Esophagus mucosa (tissue), 1 donor: ENCODE results near the gene FAM221B. TPM values are rescaled to one million over a fixed set of nuclear protein-coding genes. Genes with fewer than 3 reads are reported as not detected.

ENCODE experiments used
- ATAC-seq: fragments of 200-7000 bp; cut with Tn5 transposase; one replicate; pipeline ENCODE4 v1.9.1; 2020
- total RNA-seq: library from RNA; stranded (reverse); gene quantifications from one replicate; pipeline ENCODE4 v1.2.4, GENCODE V29; 2023
- donor health status: DM: yes; HTN: yes; CAD: no.

The FAM221B gene
- total RNA-seq, 1 donor from 2014 or later, result not detected

DNA sequence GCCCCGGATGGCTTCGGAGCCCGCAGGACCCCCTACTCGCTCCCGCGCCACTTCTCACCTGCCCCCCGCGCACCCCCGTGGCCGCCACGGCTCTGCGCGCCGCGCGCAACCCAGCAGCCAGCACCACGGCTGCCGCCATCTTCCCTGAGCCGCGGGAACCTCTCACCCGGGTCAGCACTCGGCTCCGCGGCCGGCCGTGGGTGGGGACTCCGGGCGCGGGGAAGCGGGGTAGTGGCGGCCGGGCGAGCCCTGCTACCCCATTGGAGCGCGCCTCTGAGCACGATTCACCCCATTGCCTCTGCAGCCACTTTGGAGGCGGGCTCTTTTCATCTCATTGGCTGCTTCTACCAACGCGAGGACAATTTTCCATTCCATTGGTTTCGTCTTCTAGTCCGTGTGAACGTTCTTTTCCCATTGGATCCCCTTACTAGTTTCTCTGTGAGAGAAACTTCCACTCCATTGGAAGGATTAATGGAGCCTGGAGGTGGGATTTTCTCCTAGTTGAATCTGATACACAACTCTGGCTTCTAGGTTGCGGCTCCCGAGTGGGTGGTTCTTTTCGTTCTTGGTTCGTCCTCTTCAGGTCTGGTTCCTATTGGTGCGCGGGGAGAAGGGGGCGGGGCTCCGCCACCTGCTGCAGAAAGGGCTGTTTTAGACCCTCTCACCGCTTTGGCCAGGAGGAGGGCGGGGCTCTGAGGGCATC, 13.5 kb downstream of the FAM221B start, which contains the start of gene HINT2:
Gene HINT2 (minus strand): TSS at position 202 of the 703 bp plus-strand sequence. CDS start 63 bp downstream, at position 139.
- ATAC-seq, result peak; percentile 92

DNA sequence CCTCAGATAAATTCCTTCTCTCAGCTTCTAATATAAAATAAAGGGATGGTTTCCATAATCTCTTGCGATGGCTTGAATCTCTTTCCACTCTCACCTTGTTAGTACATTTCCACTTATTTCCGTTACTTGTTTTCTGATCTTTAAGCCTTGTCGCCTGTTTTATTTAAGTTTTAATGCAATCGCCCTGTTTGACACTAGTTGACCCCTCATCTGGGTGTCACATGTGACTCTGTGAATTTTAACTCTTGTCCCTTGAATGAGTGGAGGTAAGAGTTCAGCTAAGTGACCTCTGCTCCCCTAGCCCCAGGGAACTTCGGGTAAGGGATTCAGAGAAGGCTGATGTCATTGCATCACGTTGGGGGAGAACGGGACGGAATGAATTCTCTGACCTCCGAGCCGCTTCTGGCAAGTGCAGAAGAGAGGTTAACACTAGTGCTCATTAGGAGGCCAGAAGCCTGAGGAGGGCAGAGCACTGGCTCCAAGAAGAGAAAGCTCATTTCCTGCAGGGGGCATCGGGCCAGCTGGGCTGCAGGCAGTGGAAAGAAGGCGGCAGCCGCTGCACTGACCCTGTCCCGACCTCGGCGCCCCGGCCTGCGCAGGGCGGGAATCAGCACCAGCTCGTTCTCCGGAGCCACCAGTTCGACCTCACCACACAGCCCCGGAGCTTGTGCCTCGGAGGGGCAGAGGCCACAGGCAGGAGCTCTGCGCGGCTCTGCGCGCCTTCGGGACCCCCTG, 14.3 kb downstream of the FAM221B start:
- ATAC-seq, result peak; percentile 25

DNA sequence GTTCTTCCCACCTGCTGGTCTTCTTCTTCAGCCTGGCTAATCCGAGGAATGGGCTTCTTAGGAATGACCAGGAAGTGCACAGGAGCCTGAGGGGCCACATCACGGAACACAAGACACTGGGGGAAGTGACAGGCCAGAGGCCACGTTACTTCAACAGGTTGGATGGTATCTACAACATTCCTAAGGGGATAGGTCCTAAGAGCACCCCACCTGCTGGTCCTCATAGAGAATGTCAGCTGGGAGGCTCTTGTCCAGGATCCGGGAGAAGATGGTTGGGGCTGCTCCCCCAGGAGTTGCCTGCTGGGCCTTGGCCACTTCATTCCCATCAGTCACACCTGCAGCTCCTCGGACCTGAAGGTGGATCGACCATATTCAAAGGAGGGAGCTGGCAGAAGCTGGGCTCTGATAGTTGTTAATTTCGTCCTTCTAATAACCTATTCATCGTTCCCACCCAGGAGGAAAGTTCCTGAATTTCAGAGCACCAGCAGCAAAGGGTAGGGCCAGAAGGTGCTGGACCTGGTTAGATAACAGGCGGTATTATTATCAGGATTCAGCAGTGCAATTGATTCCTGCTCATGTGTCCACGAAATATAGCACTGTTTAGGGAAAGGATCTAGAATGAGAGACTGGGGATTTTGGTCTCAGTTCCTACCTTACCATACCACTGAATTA, 15.0 kb downstream of the FAM221B start:
- ATAC-seq, result no peak

DNA sequence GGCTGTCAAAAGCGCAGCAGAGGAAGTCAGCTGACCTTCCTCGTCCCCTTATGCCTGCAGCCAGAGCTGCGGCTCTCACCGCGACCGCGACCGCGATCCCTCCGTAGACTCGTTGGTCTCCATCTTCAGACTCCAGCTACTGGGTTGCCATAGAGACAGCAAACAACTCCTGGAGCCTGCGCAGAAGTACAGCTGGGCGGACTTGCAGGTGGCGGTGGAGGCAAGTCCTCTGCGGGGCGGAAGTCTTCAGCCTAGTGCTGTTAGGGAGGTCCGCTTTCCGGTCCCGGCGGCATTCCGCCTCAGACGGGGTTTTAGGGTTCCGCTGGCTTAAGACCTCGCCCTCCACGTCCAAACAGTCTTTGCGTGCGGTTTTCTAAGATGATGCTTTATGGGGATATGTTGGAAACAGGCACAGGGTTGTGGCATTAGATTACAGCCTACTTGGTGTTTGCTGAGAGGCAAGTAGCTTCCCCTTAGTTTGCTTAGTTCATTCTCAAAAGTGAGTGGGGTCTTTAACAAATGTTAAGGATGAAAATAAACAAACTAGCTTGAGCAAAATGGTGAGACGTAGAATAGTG, 16.4 kb downstream of the FAM221B start, which contains the start of gene SPAG8:
Gene SPAG8 (minus strand): TSS at position 238 of the 578 bp plus-strand sequence. CDS start 115 bp downstream, at position 123.
- ATAC-seq, result peak; percentile 69

DNA sequence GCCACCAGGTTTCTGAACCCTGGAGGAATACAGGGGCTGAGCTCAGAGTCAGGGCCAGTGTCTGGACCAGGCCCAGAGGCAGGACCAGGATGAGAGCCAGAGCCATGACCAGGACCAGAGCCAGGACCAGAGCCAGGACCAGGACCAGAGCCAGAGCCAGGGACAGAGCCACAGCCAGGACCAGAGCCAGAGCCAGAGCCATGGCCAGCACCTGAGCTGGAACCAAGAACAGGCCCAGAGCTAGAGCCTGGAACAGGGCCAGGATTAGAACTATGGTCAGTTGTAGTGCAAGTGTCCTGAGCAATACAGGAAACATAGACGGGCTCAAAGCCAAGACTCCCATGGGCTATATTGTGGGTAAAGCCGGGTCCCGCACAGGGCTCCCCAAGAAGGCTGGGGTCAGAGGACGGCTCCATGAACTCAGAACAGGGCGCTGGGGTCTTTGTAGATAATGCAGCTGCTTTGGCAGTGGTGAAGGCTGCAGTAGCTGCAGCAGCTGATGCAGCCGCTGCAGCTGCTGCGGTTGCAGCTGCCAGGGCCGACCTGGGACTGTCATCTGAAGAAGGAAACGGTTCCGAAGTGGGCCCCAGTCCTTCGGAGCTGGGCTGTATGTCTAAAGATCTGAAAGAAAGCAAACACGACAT, 17.0 kb downstream of the FAM221B start:
- no peak for ATAC-seq

DNA sequence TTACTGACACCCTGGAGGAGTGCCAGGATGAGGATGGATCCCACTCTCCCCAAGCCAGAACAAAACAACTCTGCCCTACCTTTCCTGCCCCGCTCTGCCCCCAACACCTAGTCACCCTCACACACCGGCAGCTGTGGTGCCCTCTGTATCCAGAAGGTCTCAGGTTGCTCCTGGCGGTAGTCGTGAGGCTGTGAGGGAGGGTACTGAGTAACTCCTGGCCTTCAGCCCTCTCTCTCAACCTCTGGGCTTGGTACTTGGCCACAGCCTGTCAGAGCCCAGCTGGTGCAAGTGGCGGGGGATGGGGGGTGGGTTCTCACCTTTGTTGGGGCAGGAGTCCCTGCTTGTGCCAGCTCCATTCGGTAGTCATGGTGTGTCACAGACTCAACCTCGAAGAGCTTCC, 18.4 kb downstream of the FAM221B start:
- ATAC-seq, result no peak

DNA sequence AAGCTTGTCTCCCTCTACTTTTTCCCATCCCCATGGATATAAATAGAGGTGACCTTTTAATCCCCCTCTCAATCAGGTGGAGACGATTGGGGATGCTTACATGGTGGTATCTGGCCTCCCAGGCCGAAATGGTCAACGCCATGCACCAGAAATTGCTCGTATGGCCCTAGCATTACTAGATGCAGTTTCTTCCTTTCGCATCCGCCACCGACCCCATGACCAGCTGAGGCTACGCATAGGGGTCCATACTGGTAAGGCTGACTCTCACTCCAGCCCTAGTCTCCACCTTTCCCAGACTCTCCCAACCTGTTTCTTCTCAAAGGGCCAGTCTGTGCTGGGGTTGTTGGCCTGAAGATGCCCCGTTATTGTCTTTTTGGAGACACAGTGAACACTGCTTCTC, 20.1 kb downstream of the FAM221B start:
- no peak for ATAC-seq

DNA sequence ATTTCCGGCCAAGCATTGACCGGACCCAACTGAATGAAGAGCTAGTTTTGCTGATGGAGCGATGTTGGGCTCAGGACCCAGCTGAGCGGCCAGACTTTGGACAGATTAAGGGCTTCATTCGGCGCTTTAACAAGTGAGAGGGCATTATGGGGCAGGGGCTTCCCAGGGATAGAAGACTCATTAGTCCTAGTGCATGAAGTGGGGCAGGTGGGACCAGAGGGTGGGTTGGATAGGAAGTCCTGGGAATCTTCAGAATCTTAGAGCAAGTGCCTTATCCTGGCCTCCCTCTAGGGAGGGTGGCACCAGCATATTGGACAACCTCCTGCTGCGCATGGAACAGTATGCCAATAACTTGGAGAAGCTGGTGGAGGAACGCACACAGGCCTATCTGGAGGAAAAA, 22.4 kb downstream of the FAM221B start:
- ATAC-seq, result no peak

DNA sequence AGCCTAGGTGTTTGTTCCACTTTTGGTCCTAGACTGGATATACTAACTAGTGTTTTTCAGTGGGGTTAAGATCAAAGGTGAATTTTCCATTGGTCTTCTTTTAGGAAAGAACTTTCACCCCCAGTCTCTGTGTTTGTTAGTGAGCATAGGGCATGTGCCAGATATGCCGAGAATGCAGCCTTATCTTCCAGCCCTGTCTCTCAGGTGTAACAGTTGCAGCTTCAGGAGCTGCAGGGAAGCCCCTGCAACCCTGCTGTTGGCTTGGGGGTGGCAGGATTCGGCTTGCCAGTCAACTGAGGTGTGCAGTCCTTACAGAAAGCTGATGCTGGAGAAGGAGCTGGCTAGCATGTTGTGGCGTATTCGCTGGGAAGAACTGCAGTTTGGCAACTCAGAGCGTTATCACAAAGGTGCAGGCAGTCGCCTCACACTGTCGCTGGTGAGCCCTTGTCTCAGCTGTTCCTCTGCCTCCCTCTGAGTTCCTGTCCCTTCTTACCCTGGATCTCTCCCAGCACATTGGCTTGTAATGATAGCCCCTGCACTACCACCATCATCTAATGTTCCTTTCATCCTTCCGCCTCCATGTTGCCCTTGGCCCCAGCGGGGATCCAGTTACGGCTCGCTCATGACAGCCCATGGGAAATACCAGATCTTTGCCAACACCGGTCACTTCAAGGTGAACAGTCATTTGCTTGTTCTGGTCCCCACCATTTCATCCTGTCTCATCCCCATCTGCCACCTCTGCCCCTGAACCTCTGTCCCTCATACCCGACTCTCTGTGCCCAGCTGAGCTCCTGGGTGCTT, 27.0 kb downstream of the FAM221B start:
- no peak for ATAC-seq

DNA sequence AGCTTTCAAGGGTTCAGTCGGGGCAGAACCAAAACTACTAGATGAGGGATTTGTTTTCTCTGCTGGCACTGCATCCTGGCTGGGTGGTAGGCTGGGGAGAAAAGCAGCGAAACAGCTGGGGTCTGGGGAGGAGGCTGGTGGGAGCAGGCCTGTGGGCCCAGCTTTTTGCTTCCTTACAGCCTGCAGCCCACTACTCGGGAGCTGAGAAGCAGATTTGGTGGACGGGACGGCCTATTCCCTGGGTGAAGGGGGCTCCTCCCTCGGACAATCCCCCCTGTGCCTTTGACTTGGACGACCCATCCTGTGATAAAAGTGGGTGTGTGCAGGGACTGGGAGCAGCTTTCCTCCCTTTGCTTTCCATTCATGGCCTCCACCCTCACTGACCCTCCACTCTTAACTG, 28.0 kb downstream of the FAM221B start:
- ATAC-seq, result no peak

DNA sequence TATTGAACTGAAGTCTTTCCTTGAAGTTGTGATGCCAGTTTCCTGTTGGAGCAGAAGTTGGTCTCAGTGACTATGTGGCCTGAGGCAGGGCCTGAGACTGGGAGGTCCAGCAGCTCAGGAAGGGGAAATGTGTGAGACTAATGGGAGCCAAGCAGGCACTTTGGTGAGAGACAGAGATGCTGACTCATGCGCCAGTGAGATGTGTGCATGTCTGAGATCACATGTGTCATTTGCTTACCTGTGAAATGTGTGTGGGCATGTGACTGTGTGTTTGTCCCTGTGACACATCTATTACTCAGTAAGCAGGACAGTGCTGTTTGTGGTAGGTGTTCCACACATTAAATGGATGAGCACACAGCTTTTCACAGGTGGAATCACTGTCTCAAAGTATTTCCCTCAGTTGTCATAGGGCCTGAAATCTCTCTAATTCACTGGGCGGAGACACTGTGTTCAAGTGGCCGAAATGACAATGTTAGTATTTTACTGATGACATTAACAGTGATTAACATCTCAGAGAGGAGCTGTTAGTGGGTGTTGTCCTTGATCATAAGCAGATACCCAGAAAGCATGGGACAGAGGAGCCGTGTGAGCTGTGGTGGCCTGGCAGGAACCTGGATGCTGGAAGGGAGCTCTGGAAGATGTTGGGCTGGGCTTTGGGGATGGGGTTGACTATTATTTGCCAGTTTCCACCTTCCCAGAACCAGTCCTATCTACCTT, 29.7 kb downstream of the FAM221B start:
- ATAC-seq, result peak; percentile 97

DNA sequence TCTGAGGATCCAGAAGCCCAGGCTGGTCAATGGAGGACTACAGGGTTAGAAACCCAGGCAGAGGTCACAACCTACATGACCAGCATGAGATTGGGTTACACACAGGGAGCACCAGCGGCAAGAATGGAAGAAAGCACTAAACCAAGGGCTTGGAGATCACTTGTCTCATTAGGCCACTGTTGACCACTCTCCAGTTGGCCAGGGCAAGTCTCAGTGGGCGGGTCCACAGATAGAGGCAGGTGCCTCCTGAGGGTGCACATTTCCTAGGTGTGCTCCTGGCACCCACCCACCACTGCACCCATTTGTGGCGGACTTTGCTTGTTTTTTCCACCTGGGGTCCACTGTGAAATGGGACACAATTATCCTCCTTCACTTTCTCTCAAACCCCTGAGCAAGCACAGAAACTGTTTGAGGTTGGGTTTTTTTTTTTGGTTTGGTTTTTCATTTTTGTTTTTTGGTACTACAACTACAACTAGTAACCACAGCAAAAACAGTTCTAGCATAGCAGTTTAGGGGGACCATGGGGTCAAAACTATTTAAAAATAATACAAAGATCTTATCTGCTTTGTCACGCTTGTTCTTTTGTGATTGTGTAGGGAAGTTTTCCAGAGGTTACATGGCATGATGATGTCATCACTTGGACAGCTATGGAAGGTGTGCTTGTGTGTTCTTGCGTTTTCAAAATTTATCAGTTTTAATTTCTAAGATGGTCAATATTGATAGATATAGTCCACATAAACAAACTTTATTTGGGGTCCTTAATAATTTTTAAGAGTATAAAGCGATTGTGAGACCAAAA, 31.0 kb downstream of the FAM221B start:
- no peak for ATAC-seq

DNA sequence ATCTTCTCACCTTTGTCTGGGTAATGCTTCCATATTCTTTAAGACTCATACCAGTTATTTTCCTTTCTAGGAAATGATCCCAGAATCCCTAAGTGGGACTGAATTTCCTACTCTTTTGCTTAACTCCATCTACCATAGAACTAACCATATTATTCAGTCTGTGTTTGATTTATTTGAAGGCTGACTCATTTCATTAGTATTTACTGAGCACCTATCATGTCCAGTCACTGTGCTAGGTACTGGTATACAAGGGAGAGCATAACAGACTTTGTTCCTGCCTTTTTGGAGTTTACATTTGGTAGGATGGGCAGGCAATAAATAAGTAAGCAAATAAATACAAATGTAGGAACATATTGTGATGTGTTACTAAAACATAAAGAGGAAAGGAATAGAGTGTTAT, 32.8 kb downstream of the FAM221B start:
- no peak for ATAC-seq

DNA sequence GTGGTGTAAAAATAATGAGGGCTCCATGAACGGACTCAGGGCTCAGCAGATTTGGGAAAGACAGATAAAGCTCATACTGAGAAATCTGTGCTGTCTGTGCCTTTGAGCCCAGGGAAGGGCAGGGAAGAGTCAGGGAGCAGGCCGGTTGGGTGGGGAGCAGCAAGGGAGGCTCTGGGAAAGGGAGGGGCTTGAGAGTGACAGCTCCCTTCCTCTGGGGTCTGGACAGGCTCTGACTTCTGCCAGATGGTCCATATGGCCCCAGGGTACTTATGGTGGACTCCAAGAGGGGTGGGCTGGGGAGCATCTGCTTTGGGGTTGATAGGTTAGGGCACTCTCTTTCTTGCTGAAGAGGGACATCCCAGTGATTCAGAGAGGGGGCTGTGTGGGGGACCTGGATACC, 35.1 kb downstream of the FAM221B start:
- ATAC-seq, result no peak

DNA sequence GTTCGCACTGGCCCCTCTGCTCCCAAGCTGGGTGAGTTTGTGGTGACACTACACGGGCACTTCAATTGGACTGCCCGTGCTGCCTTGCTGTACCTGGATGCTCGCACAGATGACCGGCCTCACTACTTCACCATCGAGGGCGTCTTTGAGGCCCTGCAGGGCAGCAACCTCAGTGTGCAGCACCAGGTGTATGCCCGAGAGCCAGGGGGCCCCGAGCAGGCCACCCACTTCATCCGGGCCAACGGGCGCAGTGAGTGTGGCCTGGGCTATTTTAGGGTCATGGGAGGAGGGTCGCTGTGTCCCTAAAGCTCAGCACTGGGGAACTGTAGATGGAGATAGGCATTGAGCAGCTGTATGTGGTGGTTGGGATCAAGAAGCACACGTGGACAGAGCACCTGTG, 35.7 kb downstream of the FAM221B start:
- ATAC-seq, result no peak

DNA sequence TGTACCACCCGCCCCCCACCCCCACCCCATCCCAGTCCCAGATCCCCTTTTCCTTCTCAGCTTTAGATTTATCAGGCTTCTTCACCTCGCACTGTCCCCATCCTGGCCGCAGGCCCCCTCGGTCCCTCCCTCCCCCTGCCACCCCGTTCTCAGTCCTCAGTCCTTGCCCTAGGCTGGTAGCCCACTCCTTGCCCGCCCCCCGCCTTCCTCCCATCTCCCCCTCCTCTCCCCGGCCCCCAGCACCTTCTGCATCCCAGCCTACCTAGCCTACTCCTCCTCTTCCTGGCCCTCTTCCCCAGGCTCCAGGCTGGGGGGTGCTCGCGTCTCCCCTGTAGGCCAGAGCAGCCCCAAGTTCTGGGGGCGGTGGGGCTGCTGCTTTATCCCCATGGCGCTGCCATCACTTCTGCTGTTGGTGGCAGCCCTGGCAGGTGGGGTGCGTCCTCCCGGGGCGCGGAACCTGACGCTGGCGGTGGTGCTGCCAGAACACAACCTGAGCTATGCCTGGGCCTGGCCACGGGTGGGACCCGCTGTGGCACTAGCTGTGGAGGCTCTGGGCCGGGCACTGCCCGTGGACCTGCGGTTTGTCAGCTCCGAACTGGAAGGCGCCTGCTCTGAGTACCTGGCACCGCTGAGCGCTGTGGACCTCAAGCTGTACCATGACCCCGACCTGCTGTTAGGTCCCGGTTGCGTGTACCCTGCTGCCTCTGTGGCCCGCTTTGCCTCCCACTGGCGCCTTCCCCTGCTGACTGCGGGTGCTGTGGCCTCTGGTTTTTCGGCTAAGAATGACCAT, 36.3 kb downstream of the FAM221B start:
- no peak for ATAC-seq

DNA sequence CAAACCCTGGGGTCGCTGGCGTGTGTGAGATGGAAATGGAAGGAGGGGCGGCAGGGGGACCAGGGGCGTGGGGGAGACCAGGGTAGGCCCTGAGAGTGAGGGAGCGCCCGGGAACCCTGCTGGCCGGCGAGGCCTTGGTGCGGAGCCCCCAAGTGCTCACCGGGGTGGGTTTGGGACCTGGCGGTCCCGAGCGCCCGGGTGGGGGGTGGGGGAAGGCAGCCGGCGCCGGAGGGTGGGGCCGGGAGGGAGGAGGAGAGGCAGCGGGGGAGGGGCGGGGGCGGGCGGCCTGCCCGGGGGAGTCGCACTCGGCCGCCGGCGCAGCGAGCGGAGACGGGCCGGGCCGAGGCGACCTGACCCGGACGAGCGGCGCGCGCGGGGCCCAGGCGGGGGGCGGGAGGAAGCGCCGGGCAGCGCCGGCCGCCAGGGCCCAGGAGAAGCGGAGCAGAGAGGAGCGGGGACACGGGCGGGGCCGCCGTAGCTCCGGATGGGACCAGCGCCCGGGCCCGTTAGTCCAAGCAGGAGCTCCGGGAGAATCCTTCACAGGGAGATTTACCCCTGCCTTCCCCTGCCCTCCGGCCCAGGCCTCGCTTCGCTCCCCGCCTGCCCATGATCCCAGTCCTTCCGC, 37.1 kb downstream of the FAM221B start, which contains the start of gene NPR2:
Gene NPR2 (plus strand): TSS at position 295 of the 625 bp plus-strand sequence. CDS start 818 bp downstream, outside the sequence.
- no peak for ATAC-seq
